Tibial nerve (tissue), 3 donors: ENCODE measurements around the gene TNN.
"Not testable (repeated sequence)": the region's sequence is repeated elsewhere in the genome, so short reads cannot be mapped to it uniquely, and the experiment has no call there.

ENCODE experiments used
- POLR2A ChIP-seq, 2 donors: fragments of 450-650 bp; IDR thresholded peaks; one replicate each; pipeline ENCODE4 v1.6.1; 2017; ENCODE audit warnings: antibody characterized with exemption in 2 of 2, mild to moderate bottlenecking in 2 of 2, moderate library complexity in 2 of 2
- TF ChIP-seq, protein P1 (sequence below), 5 experiments: fragments of 200-600 bp in 3 of 5; fragments of 450-650 bp in 2 of 5; sonication (generic) in 3 of 5; IDR thresholded peaks; one replicate each; pipeline ENCODE4 v1.5.1; 2016 to 2019; ENCODE audit warnings: antibody characterized with exemption in 5 of 5, mild to moderate bottlenecking in 3 of 5, moderate library complexity in 2 of 5

DNA sequence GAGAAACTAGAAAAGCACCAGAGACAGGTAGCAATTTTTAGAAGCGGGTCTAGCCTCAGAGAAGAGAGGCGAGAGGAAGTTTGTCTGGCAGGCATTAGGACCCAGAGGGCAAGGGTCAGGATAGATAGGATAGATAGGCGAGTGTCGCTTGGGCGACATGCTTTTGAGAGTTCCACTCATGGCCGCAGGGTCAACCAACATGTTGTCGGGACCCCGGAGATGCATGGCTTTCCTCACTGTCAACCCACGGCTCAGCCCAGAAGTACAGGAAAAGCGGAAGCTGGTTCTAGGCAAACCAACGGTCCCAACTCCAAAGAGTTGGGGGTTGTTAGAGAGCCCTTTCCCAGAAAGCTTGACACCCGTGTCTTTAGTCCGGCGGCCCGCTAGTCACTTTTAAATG is 38.9 kb downstream of the TNN start:
- TF ChIP-seq, protein P1, sequence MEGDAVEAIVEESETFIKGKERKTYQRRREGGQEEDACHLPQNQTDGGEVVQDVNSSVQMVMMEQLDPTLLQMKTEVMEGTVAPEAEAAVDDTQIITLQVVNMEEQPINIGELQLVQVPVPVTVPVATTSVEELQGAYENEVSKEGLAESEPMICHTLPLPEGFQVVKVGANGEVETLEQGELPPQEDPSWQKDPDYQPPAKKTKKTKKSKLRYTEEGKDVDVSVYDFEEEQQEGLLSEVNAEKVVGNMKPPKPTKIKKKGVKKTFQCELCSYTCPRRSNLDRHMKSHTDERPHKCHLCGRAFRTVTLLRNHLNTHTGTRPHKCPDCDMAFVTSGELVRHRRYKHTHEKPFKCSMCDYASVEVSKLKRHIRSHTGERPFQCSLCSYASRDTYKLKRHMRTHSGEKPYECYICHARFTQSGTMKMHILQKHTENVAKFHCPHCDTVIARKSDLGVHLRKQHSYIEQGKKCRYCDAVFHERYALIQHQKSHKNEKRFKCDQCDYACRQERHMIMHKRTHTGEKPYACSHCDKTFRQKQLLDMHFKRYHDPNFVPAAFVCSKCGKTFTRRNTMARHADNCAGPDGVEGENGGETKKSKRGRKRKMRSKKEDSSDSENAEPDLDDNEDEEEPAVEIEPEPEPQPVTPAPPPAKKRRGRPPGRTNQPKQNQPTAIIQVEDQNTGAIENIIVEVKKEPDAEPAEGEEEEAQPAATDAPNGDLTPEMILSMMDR (IDR thresholded peaks at IDR 0.05): not testable (repeated sequence)
- TF ChIP-seq POLR2A (IDR thresholded peaks at IDR 0.05): not testable (repeated sequence)
